ENCODE data around the gene RADIL.

GRCh38 chr7:4906682-4907081 lies 23.2 kb upstream of the RADIL start:
- TF ChIP-seq, protein P1, sequence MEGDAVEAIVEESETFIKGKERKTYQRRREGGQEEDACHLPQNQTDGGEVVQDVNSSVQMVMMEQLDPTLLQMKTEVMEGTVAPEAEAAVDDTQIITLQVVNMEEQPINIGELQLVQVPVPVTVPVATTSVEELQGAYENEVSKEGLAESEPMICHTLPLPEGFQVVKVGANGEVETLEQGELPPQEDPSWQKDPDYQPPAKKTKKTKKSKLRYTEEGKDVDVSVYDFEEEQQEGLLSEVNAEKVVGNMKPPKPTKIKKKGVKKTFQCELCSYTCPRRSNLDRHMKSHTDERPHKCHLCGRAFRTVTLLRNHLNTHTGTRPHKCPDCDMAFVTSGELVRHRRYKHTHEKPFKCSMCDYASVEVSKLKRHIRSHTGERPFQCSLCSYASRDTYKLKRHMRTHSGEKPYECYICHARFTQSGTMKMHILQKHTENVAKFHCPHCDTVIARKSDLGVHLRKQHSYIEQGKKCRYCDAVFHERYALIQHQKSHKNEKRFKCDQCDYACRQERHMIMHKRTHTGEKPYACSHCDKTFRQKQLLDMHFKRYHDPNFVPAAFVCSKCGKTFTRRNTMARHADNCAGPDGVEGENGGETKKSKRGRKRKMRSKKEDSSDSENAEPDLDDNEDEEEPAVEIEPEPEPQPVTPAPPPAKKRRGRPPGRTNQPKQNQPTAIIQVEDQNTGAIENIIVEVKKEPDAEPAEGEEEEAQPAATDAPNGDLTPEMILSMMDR (IDR thresholded peaks at IDR 0.05): no peak
- TF ChIP-seq EP300 (IDR thresholded peaks at IDR 0.05): no peak
- TF ChIP-seq POLR2A (IDR thresholded peaks at IDR 0.05): no peak

Measured in tibial nerve (tissue), 4 donors.